Activated T-helper 17 cell treated with anti-CD3 and anti-CD28 coated beads, Interleukin-2, amount 50 U/mL, for 72 hours (primary cell): ENCODE data around the gene DCTN5. TPM values are rescaled to one million over a fixed set of nuclear protein-coding genes. Genes with fewer than 3 reads are reported as not detected.
"Not testable (repeated sequence)": the region's sequence is repeated elsewhere in the genome, so short reads cannot be mapped to it uniquely, and the experiment has no call there.

Source experiments
- ATAC-seq: fragments of 150-1000 bp; cut with Tn5 transposase; replicated peaks from 2 replicates; pipeline ENCODE4 v1.10.0; 2021; ENCODE audit warnings: mild to moderate bottlenecking, moderate library complexity
- H3K27ac Mint-ChIP-seq: one replicate; pipeline ENCODE4 v1.8.0; 2022; ENCODE audit warnings: mixed read lengths
- H3K27me3 Mint-ChIP-seq: one replicate; pipeline ENCODE4 v1.8.0; 2022; ENCODE audit warnings: mixed read lengths
- H3K36me3 Mint-ChIP-seq: one replicate; pipeline ENCODE4 v1.8.0; 2022; ENCODE audit warnings: low read depth, mild to moderate bottlenecking, mixed read lengths
- H3K4me1 Mint-ChIP-seq: one replicate; pipeline ENCODE4 v1.8.0; 2022; ENCODE audit warnings: mixed read lengths
- H3K4me3 Mint-ChIP-seq: one replicate; pipeline ENCODE4 v1.8.0; 2022; ENCODE audit warnings: mild to moderate bottlenecking, mixed read lengths
- H3K9me3 Mint-ChIP-seq: one replicate; pipeline ENCODE4 v1.8.0; 2022; ENCODE audit warnings: mixed read lengths
- total RNA-seq, 2 donors: library from RNA; stranded (reverse); gene quantifications; one replicate each; pipeline ENCODE4 v1.2.3, GENCODE V29; 2022

Gene DCTN5
- total RNA-seq, 2 donors from 2014 or later: 60.6 to 98.6 TPM

- H3K9me3 Mint-ChIP-seq: peaks cover 10% of the 10 kb centered on the region
Measured at GRCh38 chr16:23722613-23723240, 81.5 kb downstream of the DCTN5 start.

GRCh38 chr16:23724096-23724784 is 83.0 kb downstream of the DCTN5 start:
- ATAC-seq: no peak
- H3K27ac Mint-ChIP-seq: no peak overlapping the region
- H3K4me1 Mint-ChIP-seq: peaks cover 5% of the 10 kb centered on the region
- H3K9me3 Mint-ChIP-seq: peaks cover 10% of the 10 kb centered on the region
- peaks cover 9% of the 10 kb centered on the region for H3K27me3 Mint-ChIP-seq
- H3K36me3 Mint-ChIP-seq: no peaks in the 10 kb centered on the region
- H3K4me3 Mint-ChIP-seq: no peak overlapping the region

More at GRCh38 chr16:23722613-23723240, 81.5 kb downstream of the DCTN5 start:
- peaks cover 13% of the 10 kb centered on the region for H3K27me3 Mint-ChIP-seq
- H3K4me1 Mint-ChIP-seq, H3K36me3 Mint-ChIP-seq, ATAC-seq, H3K4me3 Mint-ChIP-seq, H3K27ac Mint-ChIP-seq: not testable (repeated sequence)

- H3K36me3 Mint-ChIP-seq: no peaks in the 10 kb centered on the region
- H3K9me3 Mint-ChIP-seq: peaks cover 10% of the 10 kb centered on the region
- peaks cover 12% of the 10 kb centered on the region for H3K27me3 Mint-ChIP-seq
- no peak for ATAC-seq
- no peak overlapping the region for H3K4me3 Mint-ChIP-seq
- H3K27ac Mint-ChIP-seq: no peak overlapping the region
- H3K4me1 Mint-ChIP-seq: peaks cover 5% of the 10 kb centered on the region
Measured at GRCh38 chr16:23724785-23725131, 83.5 kb downstream of the DCTN5 start.

GRCh38 chr16:23726710-23727109 is 85.4 kb downstream of the DCTN5 start:
- Mint-ChIP-seq H3K9me3 (peaks cover 5% of the 10 kb centered on the region), H3K36me3 (no peaks in the 10 kb centered on the region), H3K27me3 (peaks cover 13% of the 10 kb centered on the region), H3K4me1 (peaks cover 5% of the 10 kb centered on the region), H3K4me3 (no peak overlapping the region), H3K27ac (no peak overlapping the region)
- ATAC-seq: no peak

Other genes starting within 250 kb of the DCTN5 start
- 10 to 100 TPM; 21.2 to 29.4 TPM for gene COG7, start 188.3 kb upstream of the DCTN5 start, total RNA-seq
- 100 to 1,000 TPM in 1 of 2 donors, 10 to 100 TPM in 1; 87.2 to 138 TPM for gene GGA2, start 131.0 kb upstream of the DCTN5 start, total RNA-seq
- gene EARS2, start 84.1 kb upstream of the DCTN5 start, total RNA-seq: 10 to 100 TPM; 23.1 to 25.3 TPM
- 10 to 100 TPM; 42.1 to 58.2 TPM for gene UBFD1, start 83.7 kb upstream of the DCTN5 start, total RNA-seq
- 100 to 1,000 TPM in 1 of 2 donors, 10 to 100 TPM in 1; 76.9 to 152 TPM for gene NDUFAB1, start 45.1 kb upstream of the DCTN5 start, total RNA-seq
- gene PALB2, start 156 bp upstream of the DCTN5 start, total RNA-seq: 10 to 100 TPM; 17.6 to 20.5 TPM
- gene PLK1, start 37.4 kb downstream of the DCTN5 start, total RNA-seq: 100 to 1,000 TPM in 1 of 2 donors, 10 to 100 TPM in 1; 64.0 to 104 TPM
- gene ERN2, start 71.8 kb downstream of the DCTN5 start, total RNA-seq: not detected
- gene CHP2, start 113.6 kb downstream of the DCTN5 start, total RNA-seq: not detected
- gene PRKCB, start 194.5 kb downstream of the DCTN5 start, total RNA-seq: 10 to 100 TPM; 76.0 to 87.7 TPM